Colonic mucosa (tissue), 4 donors: Measurements from ENCODE around the gene TSPAN16. TPM values are rescaled to one million over a fixed set of nuclear protein-coding genes. Genes with fewer than 3 reads are reported as not detected.

Experiments
- DNase-seq: peaks from one replicate; pipeline ENCODE4 v3.0.0-alpha.2; 2020
- H3K27ac ChIP-seq: fragments of 200-600 bp; one replicate; pipeline ENCODE4 v1.8.0; 2021
- H3K27me3 ChIP-seq: fragments of 200-600 bp; one replicate; pipeline ENCODE4 v1.8.0; 2021
- H3K36me3 ChIP-seq: fragments of 200-600 bp; one replicate; pipeline ENCODE4 v1.8.0; 2021
- H3K4me1 ChIP-seq: fragments of 200-600 bp; one replicate; pipeline ENCODE4 v1.8.0; 2021; ENCODE audit warnings: mild to moderate bottlenecking
- H3K4me3 ChIP-seq: fragments of 200-600 bp; one replicate; pipeline ENCODE4 v1.8.0; 2021
- H3K9ac ChIP-seq, 2 donors: one replicate each; pipeline ENCODE4 v1.7.0; 2013; ENCODE audit warnings: control low read depth in 2 of 2, low read depth in 2 of 2, low read length in 2 of 2
- H3K9me3 ChIP-seq: fragments of 200-600 bp; one replicate; pipeline ENCODE4 v1.8.0; 2021
- intact Hi-C: fragments of 100-400 bp; cut with DNase I; formaldehyde crosslinking; loops from one replicate; pipeline ENCODE4 v1.14.1; 2022
- total RNA-seq, 2 donors: library from RNA; stranded (reverse); fragmentation: NEBNext Ultra II Directional in 1 of 2; extraction: Animal tissue kit (Norgen Biotek cat#: 25700) in 1 of 2; gene quantifications; one replicate each; pipeline ENCODE4 v1.2.1, GENCODE V29; 2021
- TF ChIP-seq, protein P1 (sequence below): fragments of 200-600 bp; IDR thresholded peaks from one replicate; pipeline ENCODE4 v1.8.0; 2022; ENCODE audit warnings: antibody characterized with exemption, mild to moderate bottlenecking
- donor health status: healthy.
- donor health status: DM: no; HTN: no; CAD: no.
- donor health status: DM: no; HTN: no; CAD: no.

Gene TSPAN16
- total RNA-seq, 2 donors from 2014 or later: not detected

- H3K4me1 ChIP-seq: no peaks in the 10 kb centered on the region
- no peak for DNase-seq
- H3K4me3 ChIP-seq: no peak overlapping the region
- intact Hi-C loops: no loop called here
- H3K9ac ChIP-seq: no peak overlapping the region
- H3K27ac ChIP-seq: no peak overlapping the region
- no peaks in the 10 kb centered on the region for H3K9me3 ChIP-seq
- TF ChIP-seq, protein P1, sequence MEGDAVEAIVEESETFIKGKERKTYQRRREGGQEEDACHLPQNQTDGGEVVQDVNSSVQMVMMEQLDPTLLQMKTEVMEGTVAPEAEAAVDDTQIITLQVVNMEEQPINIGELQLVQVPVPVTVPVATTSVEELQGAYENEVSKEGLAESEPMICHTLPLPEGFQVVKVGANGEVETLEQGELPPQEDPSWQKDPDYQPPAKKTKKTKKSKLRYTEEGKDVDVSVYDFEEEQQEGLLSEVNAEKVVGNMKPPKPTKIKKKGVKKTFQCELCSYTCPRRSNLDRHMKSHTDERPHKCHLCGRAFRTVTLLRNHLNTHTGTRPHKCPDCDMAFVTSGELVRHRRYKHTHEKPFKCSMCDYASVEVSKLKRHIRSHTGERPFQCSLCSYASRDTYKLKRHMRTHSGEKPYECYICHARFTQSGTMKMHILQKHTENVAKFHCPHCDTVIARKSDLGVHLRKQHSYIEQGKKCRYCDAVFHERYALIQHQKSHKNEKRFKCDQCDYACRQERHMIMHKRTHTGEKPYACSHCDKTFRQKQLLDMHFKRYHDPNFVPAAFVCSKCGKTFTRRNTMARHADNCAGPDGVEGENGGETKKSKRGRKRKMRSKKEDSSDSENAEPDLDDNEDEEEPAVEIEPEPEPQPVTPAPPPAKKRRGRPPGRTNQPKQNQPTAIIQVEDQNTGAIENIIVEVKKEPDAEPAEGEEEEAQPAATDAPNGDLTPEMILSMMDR: no peak
- no peaks in the 10 kb centered on the region for H3K36me3 ChIP-seq
- H3K27me3 ChIP-seq: no peaks in the 10 kb centered on the region
Observed at GRCh38 chr19:11364296-11364904, 68.4 kb downstream of the TSPAN16 start.

GRCh38 chr19:11364935-11365334 lies 69.0 kb downstream of the TSPAN16 start:
- H3K27ac ChIP-seq: no peak overlapping the region
- intact Hi-C loops: no loop called here
- H3K9ac ChIP-seq: no peak overlapping the region
- no peaks in the 10 kb centered on the region for H3K27me3 ChIP-seq
- no peaks in the 10 kb centered on the region for H3K9me3 ChIP-seq
- no peak for DNase-seq
- H3K36me3 ChIP-seq: no peaks in the 10 kb centered on the region
- TF ChIP-seq, protein P1: no peak
- no peak overlapping the region for H3K4me3 ChIP-seq
- H3K4me1 ChIP-seq: no peaks in the 10 kb centered on the region

Other genes starting within 250 kb of the TSPAN16 start
- 100 to 1,000 TPM in 1 of 2 donors, 10 to 100 TPM in 1; 65.0 to 190 TPM for gene LDLR, start 206.7 kb upstream of the TSPAN16 start, total RNA-seq
- gene SPC24, start 140.4 kb upstream of the TSPAN16 start, total RNA-seq: 10 to 100 TPM in 1 of 2 donors, 1 to 10 TPM in 1; 9.4 to 47.6 TPM
- gene KANK2, start 98.6 kb upstream of the TSPAN16 start, total RNA-seq: 10 to 100 TPM; 44.1 to 87.8 TPM
- gene ANGPTL8, start 56.5 kb upstream of the TSPAN16 start, total RNA-seq: not detected
- 10 to 100 TPM; 45.9 to 86.0 TPM for gene DOCK6, start 33.6 kb upstream of the TSPAN16 start, total RNA-seq
- 10 to 100 TPM; 47.7 to 54.0 TPM for gene RAB3D, start 43.5 kb downstream of the TSPAN16 start, total RNA-seq
- 10 to 100 TPM; 45.4 to 63.4 TPM for gene TMEM205, start 50.1 kb downstream of the TSPAN16 start, total RNA-seq
- 10 to 100 TPM; 17.4 to 21.4 TPM for gene CCDC159, start 50.4 kb downstream of the TSPAN16 start, total RNA-seq
- 1 to 10 TPM; 4.8 to 8.0 TPM for gene PLPPR2, start 59.3 kb downstream of the TSPAN16 start, total RNA-seq
- 1 to 10 TPM; 3.0 to 4.6 TPM for gene SWSAP1, start 78.5 kb downstream of the TSPAN16 start, total RNA-seq
- 1 to 10 TPM; 2.8 to 5.8 TPM for gene EPOR, start 88.2 kb downstream of the TSPAN16 start, total RNA-seq
- gene RGL3, start 123.2 kb downstream of the TSPAN16 start, total RNA-seq: 10 to 100 TPM; 13.8 to 32.7 TPM
- gene ODAD3, start 139.0 kb downstream of the TSPAN16 start, total RNA-seq: under 1 TPM in 1 of 2 donors, not detected in 1; 0.22 TPM
- gene PRKCSH, start 139.5 kb downstream of the TSPAN16 start, total RNA-seq: 100 to 1,000 TPM; 308 to 434 TPM
- under 1 TPM; 0.25 to 0.50 TPM for gene ELAVL3, start 184.9 kb downstream of the TSPAN16 start, total RNA-seq
- 10 to 100 TPM; 10.6 to 14.2 TPM for gene ZNF653, start 209.7 kb downstream of the TSPAN16 start, total RNA-seq
- gene ECSIT, start 233.0 kb downstream of the TSPAN16 start, total RNA-seq: 100 to 1,000 TPM in 1 of 2 donors, 10 to 100 TPM in 1; 62.8 to 124 TPM
- gene CNN1, start 242.7 kb downstream of the TSPAN16 start, total RNA-seq: 100 to 1,000 TPM in 1 of 2 donors, 10 to 100 TPM in 1; 10.7 to 354 TPM